HepG2 (cell line): Measurements from ENCODE around the gene ADD2. TPM values are rescaled to one million over a fixed set of nuclear protein-coding genes. Genes with fewer than 3 reads are reported as not detected.

ENCODE experiments used
- ATAC-seq: fragments of 200-7000 bp; cut with Tn5 transposase; 3 replicates; pipeline ENCODE4 v1.9.1; 2020; ENCODE audit warnings: mild to moderate bottlenecking, moderate library complexity
- BruUV-seq: library from RNA; stranded (reverse); fragments of 400-500 nt; replicated peaks from 2 replicates; lab custom pipeline; 2021; lab: Mats Ljungman, UMichigan
- CTCF ChIA-PET: fragments of 300-600 bp; formaldehyde crosslinking; extraction: SDS; loops from one replicate; lab custom pipeline; 2021; ENCODE audit warnings: low total read pairs, inconsistent platforms, low intra/inter-chr PET ratio; lab: Yijun Ruan, JAX
- POLR2A ChIA-PET: fragments of 350-600 bp; sonication (Branson Sonifier 250); formaldehyde crosslinking; loops from one replicate; lab custom pipeline; 2020; ENCODE audit warnings: antibody characterized with exemption, inconsistent platforms; lab: Yijun Ruan, JAX
- DNase-seq: peaks from one replicate; pipeline ENCODE4 v3.0.0-alpha.2; 2015; ENCODE audit warnings: low spot score
- FAIRE-seq: peaks from 3 replicates; lab custom pipeline; 2011; peaks lifted over from hg19 to GRCh38; lab: Jason Lieb, UNC
- H2AFZ ChIP-seq: one replicate; pipeline ENCODE4 v1.6.1; 2011; ENCODE audit warnings: low read length, inconsistent platforms
- H3K27ac ChIP-seq: fragments of 300-600 bp; 3 replicates; pipeline ENCODE4 v1.8.0; 2011; ENCODE audit warnings: mixed run types, mild to moderate bottlenecking, mixed read lengths, low read length, inconsistent platforms; ENCODE audit not compliant: insufficient read depth; ENCODE audit errors: extremely low read length
- H3K27me3 ChIP-seq, 2 experiments: fragments of 200-600 bp in 1 of 2; 2 replicates in 1 of 2; 3 replicates in 1 of 2; pipeline versions ENCODE4 v1.6.0 to v1.8.0; 2011; ENCODE audit warnings: low read length in 2 of 2, mild to moderate bottlenecking in 2 of 2, moderate library complexity in 2 of 2, inconsistent platforms in 1 of 2; ENCODE audit not compliant: insufficient read depth in 2 of 2, control insufficient read depth in 1 of 2
- H3K36me3 ChIP-seq, 2 experiments: fragments of 200-600 bp in 1 of 2; replicated peaks in 1 of 2; 2 replicates in 1 of 2; 3 replicates in 1 of 2; pipeline versions ENCODE4 v1.5.1 to v1.8.0; 2011; ENCODE audit warnings: low read length in 2 of 2, inconsistent platforms in 1 of 2; ENCODE audit not compliant: insufficient read depth in 2 of 2, control insufficient read depth in 1 of 2
- H3K4me1 ChIP-seq: 2 replicates; pipeline ENCODE4 v1.5.1; 2012; ENCODE audit warnings: low read length, inconsistent platforms; ENCODE audit not compliant: insufficient read depth
- H3K4me2 ChIP-seq: 2 replicates; pipeline ENCODE4 v1.6.0; 2011; ENCODE audit warnings: low read depth, low read length, inconsistent platforms
- H3K4me3 ChIP-seq, 3 experiments: fragments of 200-600 bp in 1 of 3; sonication (generic), shearing (Covaris generic) in 1 of 3; replicated peaks in 1 of 3; 2 replicates each; pipeline ENCODE4 v1.5.1; 2011 to 2016; ENCODE audit warnings: low read length in 3 of 3, inconsistent platforms in 2 of 3, low read depth in 2 of 3, mild to moderate bottlenecking in 2 of 3, control low read depth in 1 of 3, mixed read lengths in 1 of 3; ENCODE audit not compliant: insufficient read depth in 1 of 3
- H3K79me2 ChIP-seq: one replicate; pipeline ENCODE4 v1.6.1; 2011; ENCODE audit warnings: low read length, inconsistent platforms; ENCODE audit not compliant: insufficient read depth
- H3K9ac ChIP-seq: 2 replicates; pipeline ENCODE4 v1.6.0; 2011; ENCODE audit warnings: mild to moderate bottlenecking, low read depth, low read length, inconsistent platforms; ENCODE audit not compliant: insufficient read depth
- H3K9me3 ChIP-seq: 2 replicates; pipeline ENCODE4 v1.5.1; 2012; ENCODE audit warnings: mild to moderate bottlenecking, low read length
- H4K20me1 ChIP-seq: 2 replicates; pipeline ENCODE4 v1.6.0; 2011; ENCODE audit warnings: inconsistent platforms, mild to moderate bottlenecking, low read length, moderate library complexity; ENCODE audit not compliant: insufficient read depth
- FIP1L1 ChIP-seq: fragments of 200-400 bp; formaldehyde crosslinking; IDR thresholded peaks from 2 replicates; pipeline ENCODE4 v1.6.1; 2018; ENCODE audit warnings: low read depth, mild to moderate bottlenecking, low read length, moderate library complexity, borderline replicate concordance; ENCODE audit not compliant: insufficient read depth
- KLF9 ChIP-seq: IDR thresholded peaks from 2 replicates; pipeline ENCODE4 v1.6.1; 2016; ENCODE audit warnings: low read depth
- NFYC ChIP-seq: IDR thresholded peaks from 2 replicates; pipeline ENCODE4 v1.6.1; 2016; ENCODE audit warnings: missing genetic modification reagents, missing compliant biosample characterization
- ZNF292 ChIP-seq: sonication (generic); formaldehyde crosslinking; IDR thresholded peaks from 2 replicates; pipeline ENCODE4 v1.8.1; 2022; ENCODE audit warnings: mild to moderate bottlenecking, low read depth, missing genetic modification reagents, borderline replicate concordance
- ZNF337 ChIP-seq: sonication (generic); formaldehyde crosslinking; IDR thresholded peaks from 2 replicates; pipeline ENCODE4 v1.5.1; 2020; ENCODE audit warnings: missing genetic modification reagents, low read depth, mild to moderate bottlenecking, borderline replicate concordance
- ZNF609 ChIP-seq: sonication (generic); formaldehyde crosslinking; IDR thresholded peaks from 2 replicates; pipeline ENCODE4 v1.4.0; 2020; ENCODE audit warnings: mild to moderate bottlenecking, missing genetic modification reagents, borderline replicate concordance
- ZNF710 ChIP-seq: sonication (generic); formaldehyde crosslinking; IDR thresholded peaks from 2 replicates; pipeline ENCODE4 v1.5.0; 2020; ENCODE audit warnings: mild to moderate bottlenecking, missing genetic modification reagents, borderline replicate concordance
- in situ Hi-C: cut with HindIII; loops from 2 replicates; pipeline ENCODE4 v1.10.0; 2017; ENCODE audit warnings: low pct_unique_long_range_greater_than_20kb; ENCODE audit not compliant: extremely low pct_ligation_motif_present
- intact Hi-C: fragments of 100-400 bp; cut with micrococcal nuclease; formaldehyde crosslinking; loops from one replicate; pipeline ENCODE4 v1.10.0; 2022; ENCODE audit not compliant: unreplicated experiment
- polyA plus RNA-seq, 8 experiments: library from polyadenylated mRNA; depleted of rRNA in 3 of 8; stranded (reverse) in 7 of 8; unstranded in 1 of 8; fragments of >200 nt; fragmentation: Illumina TruSeq in 4 of 8; extraction: Trizol in 4 of 8; gene quantifications; 2 replicates each; pipeline versions ENCODE4 v1.2.1 to v1.2.3, GENCODE V29; 2011 to 2016; ENCODE audit warnings: low read depth in 4 of 8, missing spikeins in 1 of 8, mixed read lengths in 1 of 8; ENCODE audit not compliant: insufficient read depth in 1 of 8
- total RNA-seq, 5 experiments: library from RNA; depleted of rRNA; stranded (reverse); fragments of >200 nt; fragmentation: Illumina TruSeq; extraction: Trizol; gene quantifications; 2 replicates each; pipeline ENCODE4 v1.2.3, GENCODE V29; 2016; ENCODE audit warnings: low read depth in 1 of 5
- TF ChIP-seq, protein P1 (sequence below): sonication (generic); formaldehyde crosslinking; IDR thresholded peaks from 2 replicates; pipeline ENCODE4 v1.5.1; 2020; ENCODE audit warnings: missing genetic modification reagents, mild to moderate bottlenecking, borderline replicate concordance

ADD2 gene
- total and polyA plus RNA-seq, 2 of the 13 experiments (the other 11 are each of a cell fraction or from before 2014, with no cell fraction given): 0.05 to 0.13 TPM

DNA sequence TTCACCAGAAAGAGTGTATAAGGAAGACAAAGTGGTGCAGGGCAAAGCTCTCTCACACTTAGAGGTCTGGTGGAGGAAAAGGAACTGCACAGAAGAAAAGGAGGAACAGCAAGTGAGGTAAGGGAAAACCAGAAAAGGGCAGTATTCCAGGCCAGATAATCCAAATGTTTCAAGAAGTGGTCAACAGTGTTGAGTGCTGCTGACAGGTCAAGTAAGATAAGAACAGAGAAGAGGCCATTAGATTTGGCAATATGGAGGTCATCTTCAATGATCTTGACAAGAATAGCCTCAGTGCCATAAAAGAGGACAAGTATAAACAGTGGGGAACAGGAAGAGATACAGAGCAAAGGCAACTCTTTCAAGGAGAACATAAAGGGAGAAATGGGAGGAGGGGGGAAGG, 15.0 kb downstream of the ADD2 start:
- Histone ChIP-seq H3K4me2 (no peak overlapping the region), H3K4me3 (no peak overlapping the region), H3K27ac (no peak overlapping the region), H3K27me3 (peaks cover 0 to 13% of the 10 kb centered on the region in 2 experiments; a peak in 2 of 5 replicates), H4K20me1 (no peaks in the 10 kb centered on the region), H3K36me3 (no peaks in the 10 kb centered on the region), H3K79me2 (no peaks in the 10 kb centered on the region), H2AFZ (no peak overlapping the region), H3K9ac (no peak overlapping the region), H3K9me3 (no peaks in the 10 kb centered on the region), H3K4me1 (no peaks in the 10 kb centered on the region)
- TF ChIP-seq ZNF337 (CRISPR knock-in tag): no peak
- TF ChIP-seq, protein P1, sequence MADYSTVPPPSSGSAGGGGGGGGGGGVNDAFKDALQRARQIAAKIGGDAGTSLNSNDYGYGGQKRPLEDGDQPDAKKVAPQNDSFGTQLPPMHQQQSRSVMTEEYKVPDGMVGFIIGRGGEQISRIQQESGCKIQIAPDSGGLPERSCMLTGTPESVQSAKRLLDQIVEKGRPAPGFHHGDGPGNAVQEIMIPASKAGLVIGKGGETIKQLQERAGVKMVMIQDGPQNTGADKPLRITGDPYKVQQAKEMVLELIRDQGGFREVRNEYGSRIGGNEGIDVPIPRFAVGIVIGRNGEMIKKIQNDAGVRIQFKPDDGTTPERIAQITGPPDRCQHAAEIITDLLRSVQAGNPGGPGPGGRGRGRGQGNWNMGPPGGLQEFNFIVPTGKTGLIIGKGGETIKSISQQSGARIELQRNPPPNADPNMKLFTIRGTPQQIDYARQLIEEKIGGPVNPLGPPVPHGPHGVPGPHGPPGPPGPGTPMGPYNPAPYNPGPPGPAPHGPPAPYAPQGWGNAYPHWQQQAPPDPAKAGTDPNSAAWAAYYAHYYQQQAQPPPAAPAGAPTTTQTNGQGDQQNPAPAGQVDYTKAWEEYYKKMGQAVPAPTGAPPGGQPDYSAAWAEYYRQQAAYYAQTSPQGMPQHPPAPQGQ: no peak
- TF ChIP-seq KLF9 (CRISPR knock-in tag): no peak
- no peak for TF ChIP-seq ZNF292
- no peak for TF ChIP-seq FIP1L1
- TF ChIP-seq NFYC: no peak
- TF ChIP-seq ZNF710 (CRISPR knock-in tag): no peak
- no peak for TF ChIP-seq ZNF609 (CRISPR knock-in tag)
- DNase-seq (no peak), ATAC-seq (no peak), FAIRE-seq (no peak)
- intact Hi-C loops (no loop called here), in situ Hi-C loops (no loop called here)
- POLR2A ChIA-PET: no interaction called here
- no TSS peak for BruUV-seq
- CTCF ChIA-PET: no interaction called here
